DLD1 (cell line): Measurements from ENCODE around the gene SLC36A1.

Experiments
- in situ Hi-C: cut with HindIII; loops from 2 replicates; pipeline ENCODE4 v1.10.0; 2017; ENCODE audit warnings: low sequenced_read_pairs

Gene SLC36A1

DNA sequence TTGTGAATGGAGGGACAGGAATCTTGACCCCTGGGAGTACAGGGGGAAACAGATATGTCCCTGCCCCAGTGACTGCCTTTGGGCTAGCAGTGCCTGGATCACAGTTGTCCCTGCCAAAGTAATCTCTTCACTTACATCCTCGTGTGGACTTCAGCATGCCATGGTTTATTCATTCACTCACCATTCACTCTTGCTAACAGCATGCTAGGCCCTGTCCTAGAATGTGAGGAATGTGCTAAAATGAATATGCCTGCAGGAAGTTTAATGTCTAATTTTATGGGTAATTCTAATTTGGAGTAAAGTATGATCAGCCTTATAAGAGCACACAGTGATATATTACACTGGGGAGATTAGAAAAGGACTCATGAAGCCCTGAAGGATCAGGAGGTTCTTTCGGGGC lies 80.8 kb downstream of the SLC36A1 start:
- in situ Hi-C loops, result no loop called here

DNA sequence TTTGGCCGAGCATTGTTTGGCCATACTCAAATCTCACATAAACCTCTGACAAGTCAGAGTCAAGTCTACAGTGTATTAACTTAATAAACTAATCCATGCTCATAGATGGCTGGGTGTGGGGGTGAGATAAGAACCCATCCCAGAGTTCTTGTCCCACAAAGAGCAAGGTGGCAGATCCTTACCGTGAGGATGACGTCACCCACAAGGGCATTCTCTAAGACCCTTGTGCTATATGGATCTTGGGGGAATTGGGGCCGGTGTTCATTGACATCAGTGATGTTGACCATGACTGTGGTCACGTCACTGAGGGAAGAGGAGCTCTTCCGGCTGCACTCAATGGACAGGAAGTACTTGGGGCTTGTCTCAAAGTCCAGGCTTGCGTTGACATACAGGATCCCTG lies 81.6 kb downstream of the SLC36A1 start:
- in situ Hi-C loops, result no loop called here

DNA sequence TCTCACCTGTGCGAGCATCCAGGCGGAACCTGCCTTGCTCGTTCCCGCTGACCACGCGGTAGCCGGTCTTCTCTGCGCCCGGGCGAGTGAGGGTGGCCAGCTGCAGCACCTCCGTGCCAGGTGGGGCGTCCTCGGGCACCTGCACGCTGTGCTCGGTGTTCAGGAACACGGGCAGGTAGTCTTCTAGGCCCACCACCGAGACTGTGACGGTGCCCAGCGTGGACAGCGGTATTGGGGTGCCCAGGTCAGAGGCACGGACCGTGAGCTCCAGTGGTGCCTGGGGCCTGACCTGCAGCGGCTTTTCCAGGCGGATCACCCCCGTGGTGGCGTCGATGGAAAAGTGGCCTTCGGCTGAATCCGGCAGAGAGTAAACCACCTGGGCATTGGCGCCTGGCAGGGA lies 84.2 kb downstream of the SLC36A1 start:
- in situ Hi-C loops, result no loop called here

DNA sequence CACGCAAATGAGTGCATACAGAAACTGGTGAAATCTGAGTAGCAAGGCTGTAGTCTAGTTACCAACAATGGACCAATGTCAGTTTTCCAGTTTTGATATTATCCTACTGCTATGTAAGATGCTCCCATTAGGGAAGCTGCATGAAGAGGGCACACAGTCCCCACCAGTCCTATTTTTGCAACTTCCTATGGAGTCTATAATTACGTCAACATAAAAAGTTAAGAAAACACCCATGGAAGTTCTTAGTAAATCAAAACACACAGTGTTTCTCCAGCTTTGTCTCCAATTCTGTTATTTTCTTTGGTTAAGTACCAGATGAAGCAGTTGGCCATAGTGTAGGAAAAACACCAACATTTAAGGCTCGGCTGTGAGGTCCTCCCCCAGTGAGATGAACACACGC lies 85.0 kb downstream of the SLC36A1 start:
- in situ Hi-C loops, result no loop called here

DNA sequence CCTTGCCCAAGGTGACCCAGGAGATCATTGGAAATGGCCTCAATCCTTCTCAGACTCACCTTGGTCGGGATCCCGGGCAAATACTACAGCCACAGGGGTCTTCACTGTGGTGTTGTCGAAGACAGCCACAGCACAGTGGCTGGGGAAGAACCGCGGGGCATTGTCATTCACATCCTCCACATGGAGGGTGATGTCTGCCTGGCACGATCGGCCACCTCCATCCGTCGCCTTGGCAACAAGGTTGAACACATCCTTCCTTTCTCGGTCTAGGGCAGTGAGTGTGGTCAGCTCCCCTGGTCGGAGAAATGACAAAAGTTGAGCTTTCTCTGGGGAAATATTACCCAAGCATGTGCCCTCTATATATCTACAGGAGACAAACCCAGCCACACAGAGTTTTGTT lies 86.9 kb downstream of the SLC36A1 start:
- in situ Hi-C loops, result no loop called here

DNA sequence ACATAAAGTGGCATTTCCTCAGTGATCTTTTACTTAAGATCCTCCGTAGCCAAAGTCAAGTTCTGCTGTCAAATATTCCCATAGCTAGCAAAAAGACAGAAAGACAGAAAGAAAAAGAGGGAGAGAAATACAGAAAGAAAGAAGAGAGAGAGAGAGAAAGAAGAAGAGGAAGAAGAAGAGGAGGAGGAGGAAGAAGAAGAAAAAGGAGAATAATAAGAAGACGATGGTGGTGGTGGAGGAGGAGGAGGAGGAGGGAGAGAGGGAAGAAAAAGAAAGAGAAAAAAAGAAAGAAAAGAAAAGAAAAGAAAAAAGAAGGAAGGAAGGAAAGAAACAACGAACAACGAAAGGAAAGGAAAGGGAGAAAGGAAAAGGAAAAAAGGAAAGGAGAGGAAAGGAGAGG lies 89.6 kb downstream of the SLC36A1 start:
- in situ Hi-C loops, result no loop called here

DNA sequence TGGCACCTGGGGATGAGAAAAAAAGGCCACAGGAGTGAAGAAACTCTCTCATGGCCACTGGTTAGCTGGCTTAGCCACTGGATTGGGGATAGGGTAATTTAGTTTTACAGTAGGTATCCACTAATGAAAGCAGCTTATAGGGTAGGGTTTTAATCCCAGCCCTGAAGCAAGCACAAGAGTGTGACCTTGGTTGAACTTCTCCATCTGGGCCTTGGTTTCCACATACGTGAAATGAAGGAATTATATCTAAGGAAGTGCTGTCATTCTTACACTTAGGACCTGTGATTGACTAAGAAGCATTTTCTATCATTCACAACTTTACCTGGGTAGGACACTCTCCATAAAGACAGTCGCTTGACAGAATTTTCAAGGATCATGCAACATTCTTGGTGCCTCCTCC lies 94.2 kb downstream of the SLC36A1 start:
- in situ Hi-C loops, result no loop called here
